HepG2 (cell line): ENCODE data around the gene SERTAD1.

Source experiments
- ADNP ChIP-seq: sonication (generic); formaldehyde crosslinking; IDR thresholded peaks from 2 replicates; pipeline ENCODE4 v1.4.0; 2020; ENCODE audit warnings: missing genetic modification reagents
- ATF6 ChIP-seq: sonication (generic); formaldehyde crosslinking; conservative IDR thresholded peaks from 2 replicates; pipeline ENCODE4 v1.4.0; 2020; ENCODE audit warnings: missing genetic modification reagents
- EZH2 ChIP-seq: conservative IDR thresholded peaks from 2 replicates; pipeline ENCODE4 v1.6.1; 2012; ENCODE audit warnings: mild to moderate bottlenecking, low read depth, low read length, moderate library complexity
- JUND ChIP-seq: sonication (generic); formaldehyde crosslinking; IDR thresholded peaks from 2 replicates; pipeline ENCODE4 v1.8.0; 2022; ENCODE audit warnings: mild to moderate bottlenecking, missing genetic modification reagents
- SKI ChIP-seq: fragments of 450-650 bp; IDR thresholded peaks from one replicate; pipeline ENCODE4 v1.6.1; 2018; ENCODE audit warnings: mild to moderate bottlenecking; ENCODE audit not compliant: partially characterized antibody
- SP1 ChIP-seq, 2 experiments: fragments of 450-650 bp in 1 of 2; sonication (generic) in 1 of 2; formaldehyde crosslinking in 1 of 2; IDR thresholded peaks; 2 replicates each; pipeline versions ENCODE4 v1.4.0 to v1.6.1; 2016 to 2020; ENCODE audit warnings: missing genetic modification reagents in 1 of 2
- TGIF2 ChIP-seq: IDR thresholded peaks from 2 replicates; pipeline ENCODE4 v1.6.1; 2016; ENCODE audit warnings: control low read depth, missing compliant biosample characterization
- THRA ChIP-seq: sonication (generic); formaldehyde crosslinking; IDR thresholded peaks from 2 replicates; pipeline ENCODE4 v1.4.0; 2020; ENCODE audit warnings: missing genetic modification reagents, borderline replicate concordance
- ZBTB8A ChIP-seq: sonication (generic); formaldehyde crosslinking; IDR thresholded peaks from 2 replicates; pipeline ENCODE4 v1.4.0; 2020; ENCODE audit warnings: mild to moderate bottlenecking, low read depth, missing genetic modification reagents, borderline replicate concordance

DNA sequence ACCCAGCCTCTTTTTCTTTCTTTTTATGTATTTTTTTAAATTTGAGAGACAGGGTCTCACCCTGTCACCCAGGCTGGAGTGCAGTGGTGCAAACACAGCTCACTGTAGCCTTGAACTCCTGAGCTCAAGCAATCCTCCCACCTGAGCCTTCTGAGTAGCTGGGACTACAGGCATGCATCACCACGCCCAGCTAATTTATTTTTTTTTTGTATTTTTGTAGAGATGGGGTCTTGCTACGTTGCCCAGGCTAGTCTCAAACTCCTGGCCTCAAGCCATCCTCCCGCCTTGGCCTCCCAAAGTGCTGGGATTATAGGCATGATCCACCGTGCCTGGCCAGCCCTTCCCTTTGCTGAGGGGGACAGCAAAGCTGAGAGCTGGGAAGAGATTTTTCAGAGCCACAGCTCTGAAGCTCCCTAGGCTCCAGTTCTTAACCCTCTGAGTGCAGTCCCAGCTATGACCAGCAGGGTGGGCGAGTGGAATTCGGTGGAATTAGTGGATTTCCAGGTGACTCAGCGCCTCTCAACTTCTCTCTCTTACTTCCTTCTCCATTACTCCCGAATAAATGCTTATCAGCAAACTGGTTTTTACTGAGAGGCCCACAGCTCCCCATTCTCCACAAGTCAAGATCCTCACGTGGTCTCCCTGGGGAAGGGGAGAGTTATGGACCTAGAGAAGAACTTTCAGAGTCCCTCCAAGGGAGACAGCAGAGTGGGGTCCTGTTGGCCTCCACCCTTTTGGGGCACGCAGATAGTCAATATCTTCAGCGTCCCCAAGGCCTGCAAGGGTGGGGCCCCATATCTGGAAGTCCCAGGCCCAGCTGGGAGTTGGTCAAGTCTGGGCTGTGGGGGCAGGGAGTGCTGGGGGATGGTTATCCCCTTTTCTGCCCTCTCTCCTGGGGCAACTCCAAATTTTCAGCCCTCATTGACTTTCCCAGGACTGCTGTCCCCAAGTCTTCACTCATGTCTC is 38.5 kb upstream of the SERTAD1 start:
- no peak for TF ChIP-seq SP1 (IDR thresholded peaks at IDR 0.05)
- TF ChIP-seq SP1 (CRISPR knock-in tag; IDR thresholded peaks at IDR 0.05): no peak; the same call in 1 of the 2 replicates
- TF ChIP-seq SKI: no peak
- 0 out of 2 replicates have a peak, but pooled peaks have one; percentile 23 for TF ChIP-seq ADNP (CRISPR knock-in tag)
- no peak for TF ChIP-seq EZH2
- TF ChIP-seq JUND (CRISPR knock-in tag): no peak
- TF ChIP-seq ZBTB8A: no peak
- TF ChIP-seq THRA (CRISPR knock-in tag): no peak
- no peak for TF ChIP-seq ATF6 (CRISPR knock-in tag)
- TF ChIP-seq TGIF2 (CRISPR knock-in tag): no peak
